ENCODE results near the gene AGR2. TPM values are rescaled to one million over a fixed set of nuclear protein-coding genes. Genes with fewer than 3 reads are reported as not detected.
A peak's percentile ranks its signal among the peaks of the same experiment; 100 is the strongest.

The AGR2 gene
- total and polyA plus RNA-seq, 2 of the 4 experiments (the other 2 are of a cell fraction), result not detected

GRCh38 chr7:16811551-16811950, 6.8 kb upstream of the AGR2 start:
- no peak overlapping the region for H2AK9ac ChIP-seq (replicated peaks; ENCODE audit: low read depth, low read length, poor library complexity)
- H3K4ac ChIP-seq (ENCODE audit: low read depth, low read length), result no peak overlapping the region
- CTCF ChIA-PET, result no interaction called here
- H3K18ac ChIP-seq (ENCODE audit: low read depth, low read length), result no peak overlapping the region
- H3K23ac ChIP-seq (ENCODE audit: low read depth, low read length), result no peak overlapping the region
- H2BK20ac ChIP-seq (ENCODE audit: low read depth, low read length), result no peak overlapping the region
- no peak overlapping the region for H3K4me2 ChIP-seq (ENCODE audit: low read depth, low read length)
- WGBS, 2 experiments (ENCODE audit: extremely low coverage in 2 of 2, insufficient read length in 1 of 2), result no CpG with 5 or more reads among the region's 2 CpGs
- no peak overlapping the region for H4K91ac ChIP-seq (ENCODE audit: insufficient read depth, low read depth, low read length)
- ATAC-seq (ENCODE audit: low read depth), result peak; percentile 90
- no peak overlapping the region for H2BK120ac ChIP-seq (ENCODE audit: low read depth, low read length)
- no peak overlapping the region for H4K5ac ChIP-seq (ENCODE audit: low read depth, low read length)
- H2BK5ac ChIP-seq (ENCODE audit: low read depth, low read length, poor library complexity, severe bottlenecking), result no peak overlapping the region
- intact Hi-C loops (cut with micrococcal nuclease), result no loop called here
- dilution Hi-C loops (cut with HindIII; ENCODE audit: low sequenced_read_pairs, unreplicated experiment), result no loop called here
- H2BK15ac ChIP-seq (ENCODE audit: low read depth, low read length), result no peak overlapping the region
- H3K27ac ChIP-seq (ENCODE audit: insufficient read depth, low read length), result no peak overlapping the region
- peak; percentile 73 for DNase-seq
- no peaks in the 10 kb centered on the region for H3K27me3 ChIP-seq (ENCODE audit: control insufficient read depth, insufficient read depth, low read length)
- TF ChIP-seq USF2 (IDR thresholded peaks at IDR 0.05; ENCODE audit: low read depth, low read length) (no peak), ELK1 (IDR thresholded peaks at IDR 0.05; ENCODE audit: borderline replicate concordance, low read depth, low read length) (no peak), MAFK (IDR thresholded peaks at IDR 0.05; ENCODE audit: low read depth, low read length) (no peak), FOS (IDR thresholded peaks at IDR 0.05; ENCODE audit: low read depth, low read length) (peak; percentile 34; the same call in 1 of the 2 replicates), CTCF (conservative IDR thresholded peaks at IDR 0.05; ENCODE audit: low read depth, low read length) (no peak), CEBPB (IDR thresholded peaks at IDR 0.05; ENCODE audit: low read depth, low read length) (no peak)
- BruUV-seq (replicated peaks), result no TSS peak
- no peak overlapping the region for H4K8ac ChIP-seq (ENCODE audit: low read depth in 2 of 2, low read length in 2 of 2)
- H3K14ac ChIP-seq (replicated peaks; ENCODE audit: low read depth, low read length), result no peak overlapping the region
- in situ Hi-C loops (cut with MboI; ENCODE audit: low sequenced_read_pairs), result no loop called here
- no peaks in the 10 kb centered on the region for H3K9me3 ChIP-seq (ENCODE audit: control insufficient read depth, insufficient read depth, low read length)
- no peak overlapping the region for H3K4me3 ChIP-seq (ENCODE audit: insufficient read depth, low read depth, low read length)
- H3K36me3 ChIP-seq (ENCODE audit: control insufficient read depth, insufficient read depth, low read length), result no peaks in the 10 kb centered on the region
- H3K79me1 ChIP-seq (ENCODE audit: low read depth in 1 of 2, low read length in 2 of 2), result no peaks in the 10 kb centered on the region
- H4K20me1 ChIP-seq (ENCODE audit: insufficient read depth, low read length), result no peaks in the 10 kb centered on the region
- H2AK5ac ChIP-seq (ENCODE audit: low read depth, low read length), result no peak overlapping the region
- H2AFZ ChIP-seq (replicated peaks; ENCODE audit: low read length, poor library complexity), result no peak overlapping the region
- no peak overlapping the region for H3K9ac ChIP-seq (ENCODE audit: low read depth, low read length)
- no peaks in the 10 kb centered on the region for H3K9me1 ChIP-seq (ENCODE audit: insufficient read depth, low read length)
- peaks cover 2% of the 10 kb centered on the region; the same call in 1 of the 2 replicates for H3K4me1 ChIP-seq (ENCODE audit: control insufficient read depth, insufficient read depth, low read length)
- no peak overlapping the region for H3K56ac ChIP-seq (ENCODE audit: extremely low read depth, insufficient read depth, low read length)
- POLR2A ChIA-PET (ENCODE audit: unreplicated experiment), result no interaction called here
